Ovary (tissue), 3 donors: ENCODE data around the gene FARP1.

ENCODE experiments used
- EP300 ChIP-seq: sonication (generic); formaldehyde crosslinking; IDR thresholded peaks from one replicate; pipeline ENCODE4 v1.6.1; 2017; ENCODE audit warnings: antibody characterized with exemption
- POLR2A ChIP-seq: fragments of 450-650 bp; IDR thresholded peaks from one replicate; pipeline ENCODE4 v1.6.1; 2017; ENCODE audit warnings: antibody characterized with exemption, mild to moderate bottlenecking, moderate library complexity
- TF ChIP-seq, protein P1 (sequence below), 3 donors: fragments of 450-650 bp in 2 of 3; fragments of 200-600 bp in 1 of 3; IDR thresholded peaks; one replicate each; pipeline versions ENCODE4 v1.5.1 to v1.8.0; 2016 to 2022; ENCODE audit warnings: antibody characterized with exemption in 3 of 3, mild to moderate bottlenecking in 1 of 3
- donor health status: DM: no; HTN: no; CAD: no.

DNA sequence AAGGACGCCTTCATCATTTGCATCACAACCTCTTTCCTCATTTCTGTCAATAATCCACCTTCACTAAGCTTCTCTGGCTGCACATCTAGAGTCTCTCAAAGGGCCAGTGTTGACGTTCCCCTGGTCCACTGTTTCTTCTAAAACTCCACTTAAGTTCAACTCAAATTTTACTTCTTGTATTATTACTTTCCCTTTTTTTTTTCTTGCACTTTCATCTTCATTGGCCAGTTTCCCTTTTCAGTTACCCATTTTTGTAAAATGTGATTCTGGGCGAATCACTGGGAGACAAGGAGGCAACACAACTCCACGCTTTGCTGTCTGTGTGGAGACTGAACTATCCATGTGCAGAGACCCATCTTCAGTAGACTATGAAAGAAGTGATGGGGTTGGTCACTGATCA lies 162.8 kb downstream of the FARP1 start:
- TF ChIP-seq, protein P1, sequence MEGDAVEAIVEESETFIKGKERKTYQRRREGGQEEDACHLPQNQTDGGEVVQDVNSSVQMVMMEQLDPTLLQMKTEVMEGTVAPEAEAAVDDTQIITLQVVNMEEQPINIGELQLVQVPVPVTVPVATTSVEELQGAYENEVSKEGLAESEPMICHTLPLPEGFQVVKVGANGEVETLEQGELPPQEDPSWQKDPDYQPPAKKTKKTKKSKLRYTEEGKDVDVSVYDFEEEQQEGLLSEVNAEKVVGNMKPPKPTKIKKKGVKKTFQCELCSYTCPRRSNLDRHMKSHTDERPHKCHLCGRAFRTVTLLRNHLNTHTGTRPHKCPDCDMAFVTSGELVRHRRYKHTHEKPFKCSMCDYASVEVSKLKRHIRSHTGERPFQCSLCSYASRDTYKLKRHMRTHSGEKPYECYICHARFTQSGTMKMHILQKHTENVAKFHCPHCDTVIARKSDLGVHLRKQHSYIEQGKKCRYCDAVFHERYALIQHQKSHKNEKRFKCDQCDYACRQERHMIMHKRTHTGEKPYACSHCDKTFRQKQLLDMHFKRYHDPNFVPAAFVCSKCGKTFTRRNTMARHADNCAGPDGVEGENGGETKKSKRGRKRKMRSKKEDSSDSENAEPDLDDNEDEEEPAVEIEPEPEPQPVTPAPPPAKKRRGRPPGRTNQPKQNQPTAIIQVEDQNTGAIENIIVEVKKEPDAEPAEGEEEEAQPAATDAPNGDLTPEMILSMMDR (IDR thresholded peaks at IDR 0.05): no peak
- TF ChIP-seq POLR2A (no peak), EP300 (no peak)
